ENCODE results near the gene HILPDA.
"Not testable (repeated sequence)": the region's sequence is repeated elsewhere in the genome, so short reads cannot be mapped to it uniquely, and the experiment has no call there.

DNA sequence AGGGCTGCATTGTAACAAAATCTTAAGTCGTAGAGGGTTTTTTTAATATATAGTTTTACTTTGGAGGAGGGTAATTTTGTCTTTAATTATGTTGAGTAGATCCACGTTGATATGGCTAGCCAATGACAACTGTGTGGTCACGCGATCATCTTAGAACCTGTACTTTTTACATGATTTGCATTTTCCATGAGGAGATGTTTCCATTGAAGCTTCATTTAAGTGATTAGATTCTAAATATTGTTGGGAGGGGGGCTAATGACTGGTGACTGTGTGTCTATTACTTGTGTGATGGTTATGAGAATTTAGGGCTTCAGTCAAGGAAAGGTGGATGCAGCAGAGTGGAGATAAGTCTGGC, 21.6 kb downstream of the HILPDA start:
- not testable (repeated sequence) for TF ChIP-seq EZH2 (IDR thresholded peaks at IDR 0.05; ENCODE audit: borderline replicate concordance, low read depth, low read length, severe bottlenecking); POLR2AphosphoS5 (IDR thresholded peaks at IDR 0.05; ENCODE audit: insufficient read depth, low read depth, low read length); POLR2A (IDR thresholded peaks at IDR 0.05; ENCODE audit: low read depth, low read length); CTCF (IDR thresholded peaks at IDR 0.05; ENCODE audit: extremely low read depth in 1 of 2, insufficient read depth in 1 of 2, low read depth in 1 of 2, low read length in 2 of 2); MYC (IDR thresholded peaks at IDR 0.05; ENCODE audit: low read depth, low read length)

Measured in endothelial cell of umbilical vein (primary cell).